Fibroblast of peridontal ligament (primary cell): ENCODE data around the gene TMEM39A.
A peak's percentile ranks its signal among the peaks of the same experiment; 100 is the strongest.

Source experiments
- DNase-seq: peaks from one replicate; pipeline ENCODE4 v3.0.0-alpha.2; 2010; ENCODE audit errors: extremely low read depth

The TMEM39A gene

DNA sequence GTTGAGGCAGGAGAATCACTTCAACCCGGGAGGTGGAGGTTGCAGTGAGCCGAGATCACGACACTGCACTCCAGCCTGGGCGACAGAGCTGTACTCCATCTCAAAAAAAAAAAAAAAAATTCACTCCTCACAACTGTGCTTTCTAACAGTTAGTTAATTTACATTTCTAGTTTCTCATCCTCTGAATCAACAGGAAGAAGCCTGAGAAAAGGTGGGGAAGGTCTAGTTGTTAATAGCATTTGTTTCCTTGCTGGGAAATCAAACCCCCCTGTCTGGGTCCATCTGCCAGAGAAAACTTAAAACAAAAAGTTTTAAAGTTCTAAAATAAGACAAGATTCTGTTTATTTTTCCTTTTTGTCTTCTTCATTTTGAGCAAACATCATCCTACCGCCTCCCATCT is 62.3 kb downstream of the TMEM39A start:
- no peak for DNase-seq

DNA sequence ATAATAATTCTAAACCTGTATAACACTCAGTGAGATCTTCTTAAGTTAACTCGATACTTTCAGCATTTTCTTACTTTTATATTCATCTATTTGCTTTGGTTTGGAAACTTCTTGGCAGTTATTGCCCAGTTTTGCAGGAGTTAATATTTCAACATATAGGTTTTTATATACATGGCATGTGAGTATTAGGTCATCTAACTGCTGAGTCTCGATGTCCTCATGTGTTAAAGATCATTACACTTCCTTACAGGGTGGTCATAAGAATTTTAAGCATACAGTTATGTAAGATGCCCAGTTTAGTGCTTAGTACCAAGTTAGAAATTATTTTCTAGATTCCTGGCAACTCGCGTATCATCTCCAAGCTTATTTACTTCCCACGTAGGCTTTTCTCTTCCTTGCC is 62.9 kb downstream of the TMEM39A start:
- DNase-seq, result no peak

DNA sequence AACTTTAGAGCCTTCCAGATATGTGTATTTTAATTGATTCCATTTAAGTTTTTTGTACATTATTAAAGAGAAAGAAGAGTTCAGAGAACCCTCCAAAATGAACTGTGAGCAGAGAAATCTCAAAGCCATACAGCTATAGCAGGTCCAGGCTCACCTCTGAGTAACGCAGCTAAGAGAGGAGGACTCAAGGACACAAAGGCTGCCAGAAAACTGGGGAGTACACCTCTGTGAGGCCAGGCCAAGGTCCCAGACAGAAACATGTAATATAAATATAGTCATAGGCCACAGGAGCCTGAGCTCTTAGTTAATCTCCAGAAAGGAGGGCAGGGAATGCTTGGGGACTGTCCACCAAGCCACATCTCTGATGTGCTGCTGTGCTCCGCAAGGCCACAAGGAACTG is 66.5 kb downstream of the TMEM39A start:
- DNase-seq, result no peak

DNA sequence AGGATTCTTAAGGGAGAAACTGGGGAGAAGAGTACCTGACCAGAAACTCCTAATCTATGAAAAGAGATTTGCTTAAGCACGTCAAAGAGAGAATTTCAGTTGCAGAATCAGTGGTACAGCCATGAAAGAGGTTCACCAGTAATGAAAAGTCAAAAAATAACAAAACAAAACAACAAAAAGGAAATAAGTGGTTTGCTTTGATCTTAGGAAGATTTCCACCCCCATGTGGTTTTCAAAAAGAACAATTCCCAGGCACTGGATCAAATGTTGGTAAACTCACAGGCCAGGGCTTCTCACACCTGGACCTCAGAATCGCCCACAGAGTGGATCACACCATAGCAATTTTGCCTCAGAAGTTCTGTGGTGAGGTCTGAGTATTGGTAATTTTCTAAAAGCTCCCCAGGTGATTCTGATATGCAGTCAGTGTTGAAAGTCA is 67.5 kb downstream of the TMEM39A start:
- no peak for DNase-seq

DNA sequence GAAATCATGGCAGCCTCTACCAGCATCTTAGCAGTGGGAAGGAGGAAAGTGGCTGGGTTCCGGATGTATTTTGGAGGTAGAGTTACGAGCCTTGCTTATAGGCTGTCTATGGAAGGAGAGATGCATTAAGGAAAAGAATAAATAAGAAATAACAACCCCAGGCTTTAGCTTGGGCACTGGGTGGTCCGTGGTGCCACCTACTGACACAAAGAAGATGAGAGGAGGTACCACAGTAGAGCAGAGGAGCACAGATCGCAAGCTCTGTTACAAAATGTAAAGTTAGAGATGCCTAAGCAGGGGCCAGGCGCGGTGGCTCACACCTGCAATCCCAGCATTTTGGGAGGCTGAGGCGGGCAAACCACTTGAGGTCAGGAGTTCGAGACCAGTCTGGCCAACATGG is 74.8 kb downstream of the TMEM39A start:
- DNase-seq, result peak; percentile 31

DNA sequence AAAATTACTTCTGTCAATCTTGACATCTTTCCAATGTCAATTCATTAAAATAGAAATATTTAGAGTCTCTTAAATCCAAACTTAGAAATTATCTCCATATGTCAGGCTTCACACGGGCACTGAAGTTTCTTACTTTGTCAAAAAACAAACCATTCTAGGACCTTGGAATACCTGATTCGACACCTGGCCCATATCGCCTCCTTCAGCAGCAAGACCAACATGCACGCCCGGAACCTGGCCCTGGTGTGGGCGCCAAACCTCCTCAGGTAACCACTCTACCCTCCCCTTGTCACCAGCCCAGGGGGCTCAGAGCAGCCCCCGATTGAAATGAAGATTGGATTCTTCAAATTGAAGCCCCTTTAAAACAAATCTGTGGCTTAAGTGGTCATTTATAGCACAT is 81.3 kb downstream of the TMEM39A start:
- DNase-seq, result no peak

DNA sequence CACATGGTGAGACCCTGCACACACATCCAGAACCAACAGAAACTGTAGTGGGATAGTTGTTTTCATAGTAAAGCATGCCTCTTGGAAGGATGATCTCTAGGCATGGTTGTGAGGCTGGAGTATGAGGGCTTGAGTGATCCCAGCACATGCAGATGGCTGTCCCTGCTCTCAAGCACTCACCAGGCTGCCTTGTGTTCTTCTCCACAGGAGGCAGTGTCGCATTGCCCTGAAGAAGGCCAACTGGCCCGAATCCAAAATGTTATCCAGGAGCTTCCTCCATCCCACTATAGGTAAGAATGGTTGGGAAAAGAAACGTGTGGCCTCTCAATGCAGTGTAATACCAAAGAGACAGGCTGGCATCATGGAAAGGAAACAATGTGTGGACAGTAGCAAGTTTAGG is 82.7 kb downstream of the TMEM39A start:
- DNase-seq, result no peak
